Myometrial cell (primary cell): ENCODE measurements around the gene CCDC47. TPM values are rescaled to one million over a fixed set of nuclear protein-coding genes. Genes with fewer than 3 reads are reported as not detected.

Source experiments
- total RNA-seq: library from RNA; depleted of rRNA; stranded (reverse); fragments of >200 nt; gene quantifications from 2 replicates; pipeline ENCODE4 v1.2.3, GENCODE V29; 2015

The CCDC47 gene, protein sequence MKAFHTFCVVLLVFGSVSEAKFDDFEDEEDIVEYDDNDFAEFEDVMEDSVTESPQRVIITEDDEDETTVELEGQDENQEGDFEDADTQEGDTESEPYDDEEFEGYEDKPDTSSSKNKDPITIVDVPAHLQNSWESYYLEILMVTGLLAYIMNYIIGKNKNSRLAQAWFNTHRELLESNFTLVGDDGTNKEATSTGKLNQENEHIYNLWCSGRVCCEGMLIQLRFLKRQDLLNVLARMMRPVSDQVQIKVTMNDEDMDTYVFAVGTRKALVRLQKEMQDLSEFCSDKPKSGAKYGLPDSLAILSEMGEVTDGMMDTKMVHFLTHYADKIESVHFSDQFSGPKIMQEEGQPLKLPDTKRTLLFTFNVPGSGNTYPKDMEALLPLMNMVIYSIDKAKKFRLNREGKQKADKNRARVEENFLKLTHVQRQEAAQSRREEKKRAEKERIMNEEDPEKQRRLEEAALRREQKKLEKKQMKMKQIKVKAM
- total RNA-seq = 25.5 and 31.1 TPM in 2 replicates

DNA sequence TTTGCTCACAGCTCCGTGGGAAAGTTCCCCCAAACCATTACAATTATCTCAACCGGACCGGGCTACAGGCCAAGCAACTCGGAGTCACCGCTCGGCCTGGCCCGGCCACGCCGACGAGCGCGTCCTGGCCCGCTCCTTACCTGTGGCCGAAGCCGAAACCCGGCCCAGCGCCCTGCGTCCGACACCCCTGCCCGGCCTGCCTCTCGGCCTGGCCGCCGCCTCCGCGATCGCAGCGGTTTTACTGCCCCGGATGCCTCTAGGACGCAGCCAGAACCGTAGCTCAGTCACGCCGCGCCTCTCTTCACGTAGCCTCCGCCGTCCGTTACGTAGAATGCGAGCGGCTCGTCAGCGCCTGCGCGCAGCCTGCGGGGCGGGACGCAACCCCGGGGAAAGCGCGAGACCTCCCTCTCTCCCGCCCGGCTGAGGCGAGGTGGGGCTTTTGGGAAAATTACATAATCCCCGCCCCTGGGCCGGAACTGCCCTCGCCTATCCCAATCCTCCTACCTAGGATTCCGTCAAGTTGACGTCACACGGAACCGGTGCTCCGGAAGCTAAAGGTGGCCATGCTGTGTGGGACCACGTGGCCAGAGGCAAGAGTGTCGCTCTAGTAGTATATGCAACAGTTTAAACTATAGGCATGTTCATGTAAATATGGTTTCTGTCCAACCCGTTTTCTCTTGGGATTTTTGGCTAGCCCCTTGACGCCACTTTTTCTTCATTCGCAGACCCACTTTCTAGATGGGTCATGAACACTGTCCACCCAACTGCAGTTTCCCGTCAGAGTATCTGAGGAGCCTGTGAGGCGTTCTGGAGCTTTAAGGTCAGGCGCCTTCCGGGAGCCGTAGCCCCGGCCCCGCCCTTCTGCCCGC, at the start of gene CCDC47:
CCDC47 (minus strand) TSS at position 326 of the 869 bp plus-strand sequence. CDS start 7,422 bp downstream, outside the sequence.

DNA sequence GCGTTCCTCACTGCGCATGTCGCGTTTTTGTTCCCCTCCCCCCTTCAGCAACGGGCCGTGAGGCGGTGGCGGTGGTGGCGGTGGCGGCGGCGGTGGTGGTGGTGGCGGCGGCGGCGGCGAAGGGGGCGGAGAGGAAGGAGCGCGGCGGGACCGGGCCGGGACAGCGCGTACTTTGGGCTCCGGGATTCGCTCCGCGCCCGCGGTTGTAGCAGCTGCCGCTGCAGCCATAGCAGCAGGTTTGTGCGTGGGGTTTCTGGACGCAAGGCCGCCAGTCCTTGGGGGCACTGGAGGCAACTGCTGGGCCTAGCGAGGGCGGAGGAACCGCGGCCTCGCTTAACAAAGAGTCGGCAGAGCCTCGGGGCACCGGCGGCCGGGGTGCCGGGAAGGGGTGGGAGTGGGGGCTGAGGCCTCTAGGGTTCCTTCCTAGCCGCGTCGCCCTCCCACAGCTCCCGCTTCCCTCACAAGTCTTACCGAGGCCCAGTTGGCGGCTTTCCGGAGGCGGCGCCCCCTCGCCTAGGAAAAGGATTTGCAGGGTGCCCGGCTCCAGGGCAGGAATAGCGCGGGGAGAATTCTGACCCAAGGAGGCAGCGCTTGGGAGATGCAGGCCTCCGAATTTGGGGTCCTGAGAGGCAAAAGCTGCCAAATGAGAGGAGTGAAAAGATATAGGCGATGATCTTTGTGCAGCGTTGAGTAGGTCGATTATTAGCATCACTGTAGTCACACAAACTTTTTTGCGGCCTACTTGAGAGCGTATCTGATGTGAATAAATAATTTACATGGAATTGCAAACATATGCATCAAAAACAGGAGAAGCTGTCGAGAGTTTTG, 958 bp upstream of the CCDC47 start, which contains the start of gene DDX42:
DDX42 (plus strand) TSS at position 30 of the 828 bp plus-strand sequence. CDS start 12,880 bp downstream, outside the sequence.

DNA sequence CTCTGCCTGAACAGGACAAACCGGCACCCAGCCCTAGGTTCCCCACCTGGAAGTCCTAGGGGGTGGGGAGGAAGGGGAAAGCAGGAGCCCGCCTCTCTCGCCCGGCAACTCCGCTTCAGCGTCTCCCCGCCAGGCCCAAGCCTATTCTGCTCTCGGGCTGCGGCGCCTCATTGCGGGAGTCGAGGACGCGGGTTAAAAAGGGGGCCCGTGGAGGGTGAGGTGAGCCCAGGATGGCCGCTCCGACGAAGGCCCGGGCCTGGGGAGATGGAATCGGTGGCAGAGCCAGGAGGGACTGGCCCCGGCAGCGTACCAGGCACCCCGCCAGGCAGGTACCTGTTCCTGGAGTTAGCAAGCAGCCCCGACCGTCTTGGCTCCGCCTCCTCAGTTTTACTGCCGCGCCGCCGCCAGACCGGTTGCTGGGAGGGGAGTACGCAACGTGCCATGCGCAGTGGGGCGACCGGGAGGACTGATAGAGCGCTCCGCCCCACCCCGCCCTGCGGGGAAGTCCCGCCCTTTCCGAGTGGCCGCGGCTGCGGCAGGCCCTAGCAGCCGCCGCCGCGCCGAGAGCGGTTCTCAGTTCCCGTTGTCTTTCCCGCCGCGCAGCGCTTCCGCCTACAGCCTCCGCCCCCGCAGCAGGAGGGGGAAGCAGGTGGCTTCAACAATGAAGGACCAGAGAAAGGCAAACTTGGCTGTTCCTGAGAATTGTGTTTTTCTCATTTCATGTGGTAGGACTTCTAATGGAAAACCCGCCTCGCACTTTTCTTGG, 31.8 kb downstream of the CCDC47 start, which contains the start of gene STRADA:
STRADA (minus strand) TSS at position 392 of the 766 bp plus-strand sequence. CDS start 13,430 bp downstream, outside the sequence.

DNA sequence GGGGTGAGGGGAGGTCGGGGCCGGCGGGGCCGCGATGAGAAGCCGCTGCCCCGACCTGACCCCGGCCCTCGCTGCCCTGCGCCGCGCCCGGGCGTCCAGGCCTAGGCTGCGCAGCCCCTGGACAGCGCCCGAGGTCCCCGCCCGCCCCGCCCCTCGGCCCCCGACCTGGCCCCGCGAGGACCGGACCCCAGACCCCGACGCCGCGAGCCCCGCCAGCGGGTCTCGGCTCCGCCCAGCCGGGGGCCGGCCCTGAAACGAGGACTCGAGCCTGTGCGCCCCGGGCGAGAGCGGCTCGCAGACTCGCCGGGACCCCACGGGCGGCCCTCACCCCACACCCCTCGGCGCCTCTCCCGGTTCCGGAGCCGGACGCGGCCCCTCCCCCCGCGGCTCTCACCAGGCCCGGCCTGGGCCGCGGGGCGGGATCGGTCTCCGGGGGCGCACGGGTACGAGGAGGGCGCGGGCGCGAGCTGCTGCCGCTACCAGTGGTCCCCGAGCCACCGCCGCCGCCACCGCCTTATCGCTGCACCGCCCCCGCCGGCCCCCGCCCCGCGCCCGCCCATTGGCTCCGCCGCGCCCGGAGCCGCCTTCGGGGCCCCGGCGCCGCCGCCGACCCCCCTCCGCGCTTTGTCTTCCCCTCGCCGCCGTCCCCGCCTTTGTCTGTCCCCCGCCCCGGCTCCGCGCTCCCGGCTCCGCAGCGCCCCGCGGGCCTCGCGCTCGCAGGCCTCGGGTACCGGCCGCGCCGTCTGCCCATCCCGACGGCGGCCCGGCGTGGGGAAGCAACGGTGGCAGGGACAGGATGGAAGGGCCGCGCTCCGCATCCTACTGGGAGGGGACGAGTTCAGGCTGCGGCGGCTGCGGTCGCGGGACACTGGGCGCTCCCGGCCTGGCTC, 73.5 kb downstream of the CCDC47 start, which contains the start of gene LIMD2:
LIMD2 (minus strand) TSS at position 488 of the 890 bp plus-strand sequence. CDS start 827 bp downstream, outside the sequence.

Other genes with a start within 250 kb of the CCDC47 start
- 28.3 and 34.4 TPM in 2 replicates for gene DCAF7, start 223.1 kb downstream of the CCDC47 start, total RNA-seq
- gene TACO1, start 172.7 kb downstream of the CCDC47 start, total RNA-seq = 28.8 and 32.6 TPM in 2 replicates
- gene MAP3K3, start 151.2 kb downstream of the CCDC47 start, total RNA-seq = 23.7 and 27.4 TPM in 2 replicates
- gene LIMD2, start 73.5 kb downstream of the CCDC47 start, total RNA-seq = 5.5 and 8.0 TPM in 2 replicates
- 22.5 and 32.9 TPM in 2 replicates for gene STRADA, start 31.8 kb downstream of the CCDC47 start, total RNA-seq
- 35.5 and 39.2 TPM in 2 replicates for gene DDX42, start 573 bp upstream of the CCDC47 start, total RNA-seq
- gene PSMC5, start 53.8 kb upstream of the CCDC47 start, total RNA-seq = 61.3 and 66.9 TPM in 2 replicates
- 43.4 and 70.3 TPM in 2 replicates for gene FTSJ3, start 54.1 kb upstream of the CCDC47 start, total RNA-seq
- gene SMARCD2, start 69.1 kb upstream of the CCDC47 start, total RNA-seq = 112 and 129 TPM in 2 replicates
- gene CSH2, start 100.1 kb upstream of the CCDC47 start, total RNA-seq = not detected in 2 replicates
- gene GH2, start 108.3 kb upstream of the CCDC47 start, total RNA-seq = not detected in 2 replicates
- gene CSH1, start 123.0 kb upstream of the CCDC47 start, total RNA-seq = not detected in 2 replicates
- not detected in 2 replicates for gene CSHL1, start 137.7 kb upstream of the CCDC47 start, total RNA-seq
- not detected in 2 replicates for gene GH1, start 145.2 kb upstream of the CCDC47 start, total RNA-seq
- gene CD79B, start 158.7 kb upstream of the CCDC47 start, total RNA-seq = not detected in 2 replicates
- gene SCN4A, start 199.3 kb upstream of the CCDC47 start, total RNA-seq = 6.4 TPM in 1 of 2 replicates, not detected in the other
- under 0.01 TPM in 1 of 2 replicates, not detected in the other for gene PRR29, start 224.8 kb upstream of the CCDC47 start, total RNA-seq
- 0.18 TPM in 1 of 2 replicates, not detected in the other for gene ICAM2, start 247.0 kb upstream of the CCDC47 start, total RNA-seq